GM19023 (cell line): ENCODE measurements around the gene RO60.
"Not testable (repeated sequence)": the region's sequence is repeated elsewhere in the genome, so short reads cannot be mapped to it uniquely, and the experiment has no call there.

Experiments
- ATAC-seq: cut with Tn5 transposase; IDR thresholded peaks from one replicate; pipeline ENCODE4 v1.9.1; 2021; ENCODE audit warnings: mild to moderate bottlenecking, moderate library complexity; ENCODE audit not compliant: unreplicated experiment

RO60 gene

DNA sequence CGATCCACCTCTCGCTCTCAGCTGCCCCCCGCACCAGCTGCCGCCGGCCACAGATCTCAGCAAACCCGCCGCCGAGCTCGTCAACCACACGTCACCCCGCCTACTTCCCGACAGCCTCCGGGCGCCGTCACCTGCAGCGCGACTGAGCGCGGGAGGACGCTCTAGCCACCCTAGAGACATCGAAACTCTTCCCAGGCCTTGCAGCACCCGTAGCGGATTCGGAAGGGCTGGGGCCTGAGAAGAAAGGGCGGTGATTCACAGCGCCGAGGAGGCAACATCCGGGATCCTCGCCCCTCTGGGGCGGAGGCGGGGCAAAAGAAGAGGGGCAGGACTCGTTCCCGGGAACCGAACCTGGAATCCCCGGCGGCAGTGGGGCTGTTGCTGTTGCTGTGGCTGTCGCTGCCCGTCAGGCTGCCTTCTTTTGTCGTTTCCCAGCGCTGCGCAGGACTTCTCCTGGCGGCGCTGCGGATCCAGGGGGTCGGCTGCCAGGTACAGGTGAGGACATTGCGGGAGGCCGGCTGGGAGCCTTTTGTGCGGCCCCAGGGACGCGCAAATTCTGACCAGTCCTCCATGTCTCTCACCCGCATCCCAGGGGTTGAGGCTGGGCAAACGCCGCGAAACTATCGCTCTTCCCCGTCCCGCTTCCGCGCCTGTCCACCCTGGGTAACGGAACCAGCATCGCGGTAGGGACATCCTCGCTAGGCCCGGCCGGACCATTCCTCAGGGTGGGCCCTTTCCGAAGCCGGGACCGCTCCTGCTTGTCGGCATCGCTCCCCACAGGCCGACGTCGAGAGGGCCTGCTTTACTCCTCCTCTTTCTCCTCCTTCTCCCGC, at the start of gene RO60, which contains the start of gene UCHL5:
Gene RO60, plus strand, starts transcription at position 331 of the 833 bp plus-strand sequence. CDS start 9,443 bp downstream, outside the sequence.
Gene UCHL5, minus strand, starts transcription at position 79 of the 833 bp plus-strand sequence. CDS start 100 bp downstream, outside the sequence.
- ATAC-seq = peak; percentile 92

DNA sequence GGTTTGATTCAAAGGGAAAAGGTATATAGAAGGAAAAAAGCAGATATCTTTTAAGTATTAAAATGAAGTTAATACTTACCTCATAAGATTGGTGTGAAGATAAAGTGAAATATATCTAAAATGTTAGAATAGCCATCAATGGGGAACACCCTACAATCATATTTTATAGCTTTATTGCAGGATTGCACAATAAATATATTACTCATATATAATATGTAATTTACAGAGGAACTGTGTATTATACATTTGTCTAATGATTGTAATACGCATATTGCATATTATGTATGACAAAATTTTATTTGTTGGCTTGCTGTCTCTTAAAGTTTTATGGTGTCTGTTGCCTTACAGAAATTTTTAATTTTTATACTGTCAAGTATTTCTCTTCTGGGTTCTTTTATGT, 48.0 kb upstream of the RO60 start:
- ATAC-seq = no peak

- ATAC-seq = no peak
Measured at GRCh38 chr1:193013005-193013404, 46.4 kb upstream of the RO60 start.

- no peak for ATAC-seq
Measured at GRCh38 chr1:193013707-193014106, 45.7 kb upstream of the RO60 start.

GRCh38 chr1:193014400-193014799, 45.0 kb upstream of the RO60 start:
- ATAC-seq = no peak

DNA sequence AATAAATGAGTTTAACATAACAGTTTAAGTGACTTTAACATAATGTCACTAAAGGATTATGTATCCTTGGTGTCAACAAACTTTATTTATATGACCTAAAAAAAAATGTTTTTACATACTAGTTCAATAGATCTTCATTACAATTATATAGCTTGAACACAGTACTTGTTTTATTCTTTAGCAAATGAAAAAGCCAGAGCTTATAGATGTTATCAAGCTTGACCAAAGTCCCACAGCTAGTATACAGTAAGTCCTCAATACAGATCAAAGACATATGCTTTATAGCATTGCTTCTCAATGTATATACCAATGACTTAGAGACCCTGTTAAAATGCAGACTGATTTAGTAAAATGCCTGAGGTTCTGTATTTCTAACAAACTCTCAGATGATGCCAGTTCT, 42.6 kb upstream of the RO60 start:
- ATAC-seq = no peak

DNA sequence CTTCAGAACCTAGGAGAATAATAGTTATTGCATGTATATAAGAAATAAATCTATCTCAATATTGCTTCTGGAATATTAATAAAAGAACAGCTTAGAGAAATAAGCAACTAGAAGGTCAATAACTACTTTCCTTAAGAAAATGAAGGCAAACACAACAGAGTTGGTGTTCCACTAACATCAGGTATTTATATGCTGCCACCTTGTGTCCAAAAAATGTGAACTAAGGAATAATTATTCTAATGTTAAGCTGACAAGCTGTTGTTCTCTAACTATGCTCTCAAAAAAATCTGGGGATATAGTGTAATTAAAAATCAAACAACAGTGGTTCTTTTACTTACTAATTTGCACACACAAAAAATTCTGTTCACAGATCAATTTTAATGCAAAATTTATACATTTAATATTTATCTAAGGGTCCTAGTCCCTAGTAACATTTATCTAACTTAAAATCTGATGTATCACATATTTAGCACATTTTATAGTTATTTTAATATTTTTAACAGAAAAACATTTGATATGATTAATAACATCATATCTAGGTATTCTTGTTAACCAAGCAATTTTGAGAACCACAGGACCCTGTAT, 39.9 kb upstream of the RO60 start:
- ATAC-seq = no peak

GRCh38 chr1:193025218-193025617, 34.2 kb upstream of the RO60 start:
- ATAC-seq = no peak

GRCh38 chr1:193030280-193030679, 29.1 kb upstream of the RO60 start:
- no peak for ATAC-seq

GRCh38 chr1:193031431-193031830, 28.0 kb upstream of the RO60 start:
- no peak for ATAC-seq

DNA sequence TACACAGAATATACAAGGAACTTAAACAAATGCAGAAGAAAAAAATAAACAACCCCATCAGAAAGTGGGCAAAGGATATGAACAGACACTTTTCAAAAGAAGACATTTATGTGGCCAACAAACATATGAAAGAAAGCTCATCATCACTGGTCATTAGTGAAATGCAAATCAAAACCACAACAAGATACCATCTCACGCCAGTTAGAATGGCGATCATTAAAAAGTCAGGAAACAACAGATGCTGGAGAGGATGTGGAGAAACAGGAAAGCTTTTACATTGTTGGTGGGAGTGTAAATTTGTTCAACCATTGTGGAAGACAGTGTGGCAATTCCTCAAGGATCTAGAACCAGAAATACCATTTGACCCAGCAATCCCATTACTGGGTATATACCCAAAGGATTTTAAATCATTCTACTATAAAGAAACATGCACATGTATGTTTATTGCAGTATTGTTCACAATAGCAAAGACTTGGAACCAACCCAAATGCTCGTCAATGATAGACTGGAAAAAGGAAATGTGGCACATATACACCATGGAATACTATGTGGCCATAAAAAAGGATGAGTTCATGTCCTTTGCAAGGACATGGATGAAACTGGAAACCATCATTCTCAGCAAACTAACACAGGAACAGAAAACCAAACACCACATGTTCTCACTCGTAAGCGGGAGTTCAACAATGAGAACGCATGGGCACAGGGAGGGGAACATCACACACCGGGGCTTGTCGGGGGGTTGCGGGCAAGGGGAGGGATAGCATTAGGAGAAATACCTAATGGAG, 26.6 kb upstream of the RO60 start:
- ATAC-seq = not testable (repeated sequence)

DNA sequence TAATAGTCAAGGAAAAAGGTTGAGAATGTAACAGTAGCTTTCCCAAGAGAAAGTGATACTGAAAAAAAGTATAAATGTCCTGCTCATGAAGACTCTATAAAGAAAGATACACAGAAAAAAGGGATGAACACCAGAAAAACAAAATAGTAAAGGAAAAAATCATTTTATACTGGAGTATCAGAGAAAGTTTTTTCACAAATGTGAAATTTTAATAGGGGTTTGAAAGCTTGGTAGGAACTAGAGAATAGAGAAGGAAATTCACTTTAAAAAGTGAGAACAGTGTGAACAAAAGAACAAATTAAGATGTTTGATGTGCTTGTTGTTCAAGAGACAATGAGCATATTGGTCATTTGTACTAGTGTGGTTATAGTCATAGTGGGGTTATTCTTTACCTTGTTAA, 25.8 kb upstream of the RO60 start:
- ATAC-seq = no peak

GRCh38 chr1:193036337-193037047, 22.9 kb upstream of the RO60 start:
- ATAC-seq = no peak

DNA sequence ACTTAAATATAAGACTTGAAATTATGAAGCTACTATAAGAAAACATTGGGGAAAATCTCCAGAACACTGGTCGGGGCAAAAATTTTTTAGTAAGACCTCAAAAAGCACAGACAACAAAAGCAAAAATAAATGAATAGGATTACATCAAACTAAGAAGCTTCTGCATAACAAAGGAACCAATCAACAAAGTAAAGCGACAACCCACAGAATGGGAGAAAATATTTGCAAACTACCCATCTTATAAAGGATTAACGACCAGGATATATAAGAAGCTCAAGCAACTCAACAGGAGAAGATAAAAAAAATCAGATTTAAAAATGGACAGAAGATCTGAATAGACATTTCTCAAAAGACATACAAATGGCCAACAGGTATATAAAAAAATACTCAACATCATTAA, 19.4 kb upstream of the RO60 start:
- ATAC-seq = no peak

DNA sequence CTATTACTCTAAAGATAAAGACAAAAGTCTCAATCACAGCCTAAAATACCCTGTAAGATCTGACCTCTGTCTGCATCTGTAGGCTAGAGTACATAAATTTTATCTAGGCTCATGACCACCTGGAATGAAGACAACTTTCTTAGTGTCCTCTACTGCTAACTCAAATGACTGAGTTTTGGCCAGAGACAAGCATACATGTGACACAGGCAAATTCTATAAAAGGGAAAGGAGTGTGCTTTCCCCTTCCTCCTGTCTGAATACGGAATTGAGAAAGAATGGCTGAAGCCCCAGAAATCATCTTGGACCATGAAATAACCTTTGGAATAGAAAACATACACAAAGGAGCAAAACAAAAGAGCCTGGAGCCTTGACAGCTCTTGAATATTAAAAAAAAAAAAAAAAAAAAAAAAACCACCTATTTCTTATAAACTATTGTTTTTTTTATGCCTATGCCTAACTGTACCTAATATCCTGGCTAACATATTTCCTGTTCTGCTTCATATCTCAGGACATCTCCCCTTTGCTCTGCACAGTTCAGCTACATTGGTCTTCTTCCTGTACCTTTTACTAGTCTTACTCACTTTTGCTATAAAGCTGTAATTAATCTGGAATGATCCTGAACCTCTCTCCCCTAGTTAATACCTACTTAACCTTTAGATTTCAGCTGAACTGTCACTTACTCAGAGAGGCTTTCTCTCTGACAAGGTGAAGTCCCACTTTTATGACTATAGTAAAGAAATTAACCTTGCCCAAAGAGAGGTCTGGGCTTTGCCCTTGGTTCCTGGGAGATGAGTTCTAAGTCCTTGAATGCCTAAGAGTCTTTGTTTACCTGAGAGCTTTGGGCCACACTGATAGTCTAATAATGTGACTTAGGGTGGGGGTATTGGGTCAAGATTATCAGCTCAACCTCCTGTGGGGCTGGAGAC, 16.4 kb upstream of the RO60 start:
- ATAC-seq = no peak

DNA sequence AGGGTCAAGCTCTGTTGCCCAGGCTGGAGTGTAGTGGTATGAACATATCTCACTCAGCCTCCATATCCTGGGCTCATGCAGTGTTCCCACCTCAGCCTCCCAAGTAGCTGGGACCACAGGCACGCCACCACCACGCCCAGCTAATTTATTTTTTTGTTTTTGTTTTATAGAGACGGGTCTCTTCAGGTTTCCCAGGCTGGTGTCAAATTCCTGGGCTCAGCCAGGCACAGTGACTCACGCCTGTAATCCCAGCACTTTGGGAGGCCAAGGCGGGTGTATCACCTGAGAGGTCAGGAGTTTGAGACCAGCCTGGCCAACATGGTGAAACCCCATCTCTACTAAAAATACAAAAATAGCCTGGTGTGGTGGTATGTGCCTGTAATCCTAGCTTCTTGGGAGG, 10.5 kb upstream of the RO60 start:
- ATAC-seq = not testable (repeated sequence)

GRCh38 chr1:193054169-193054675, 5.2 kb upstream of the RO60 start:
- ATAC-seq = no peak

GRCh38 chr1:193058529-193059281, 707 bp upstream of the RO60 start:
- ATAC-seq = peak; percentile 40

DNA sequence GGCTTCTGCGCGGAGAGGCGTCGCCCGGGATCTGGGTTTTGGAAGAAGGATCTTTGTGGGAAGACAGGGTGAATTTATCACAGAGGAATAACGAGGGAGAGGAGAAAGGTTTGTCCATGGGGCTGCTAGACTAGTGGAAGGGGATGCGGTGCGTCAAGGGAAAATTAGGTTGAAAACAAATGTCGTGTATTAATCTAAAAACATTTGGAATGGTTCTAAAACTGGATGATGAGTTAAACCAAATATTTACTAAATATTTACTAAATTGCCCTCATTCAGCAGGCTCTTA, 647 bp downstream of the RO60 start:
- ATAC-seq = no peak
